ENCODE measurements around the gene PPFIA2. TPM values are rescaled to one million over a fixed set of nuclear protein-coding genes. Genes with fewer than 3 reads are reported as not detected.
A peak's percentile ranks its signal among the peaks of the same experiment; 100 is the strongest.

PPFIA2 gene
- 0.74 and 4.9 TPM in 2 replicates for total RNA-seq (ENCODE audit: low replicate concordance)

DNA sequence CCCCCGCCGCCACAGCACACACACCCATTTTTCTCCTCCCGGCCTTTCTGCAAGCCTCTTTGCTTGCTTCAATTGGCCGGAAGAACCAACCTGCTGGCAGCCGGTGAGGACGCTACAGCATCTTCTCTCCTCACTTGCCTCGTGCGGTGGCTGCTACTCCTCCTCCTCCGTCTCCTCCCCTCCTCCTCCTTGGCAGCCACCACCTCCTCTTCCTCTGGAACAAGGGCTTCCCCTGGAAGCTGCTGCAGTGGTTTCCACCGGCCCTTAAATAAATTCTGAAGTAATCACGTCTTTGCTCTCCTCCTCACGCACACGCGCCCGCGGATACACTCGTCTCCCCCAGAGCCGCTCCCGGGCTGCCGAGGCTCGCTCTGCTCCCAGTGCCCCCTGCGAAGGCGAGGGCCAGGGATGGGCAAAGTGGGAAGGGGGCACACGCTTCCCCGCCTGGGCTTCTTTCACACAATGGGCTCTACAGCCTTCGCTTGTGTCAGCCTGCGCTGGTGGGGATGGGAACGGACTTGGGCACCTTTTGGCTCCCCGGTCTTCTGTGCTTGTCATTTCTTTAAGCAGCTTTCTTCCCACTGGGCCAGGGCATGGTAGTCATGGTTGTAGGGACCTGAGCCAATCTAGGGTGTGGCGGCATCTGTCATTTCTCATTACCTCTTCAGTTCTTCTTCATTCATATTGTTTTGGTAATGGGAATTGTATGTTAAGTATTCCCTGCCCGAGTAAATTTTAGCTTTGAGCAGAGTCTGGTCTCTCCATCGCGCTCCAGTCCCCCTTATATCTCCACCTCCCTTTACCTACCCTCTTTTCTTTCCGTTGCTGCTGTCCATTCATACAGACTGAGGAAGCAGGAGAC lies at the start of gene PPFIA2:
Gene PPFIA2, minus strand, starts transcription at position 161 of the 862 bp plus-strand sequence.
- H3K4me3 ChIP-seq (ENCODE audit: low read depth, low read length) = peak within 1 kb of the TSS; percentile 62
- no peak for TF ChIP-seq CTCF (IDR thresholded peaks at IDR 0.05; ENCODE audit: insufficient read depth, low read length)
- peak; percentile 22 for DNase-seq (ENCODE audit: low read depth)

GRCh38 chr12:81800298-81801148 lies 41.4 kb upstream of the PPFIA2 start:
- no peak for TF ChIP-seq CTCF (IDR thresholded peaks at IDR 0.05; ENCODE audit: insufficient read depth, low read length)
- peak; percentile 1 for DNase-seq (ENCODE audit: low read depth)
- H3K4me3 ChIP-seq (ENCODE audit: low read depth, low read length) = no peak overlapping the region

GRCh38 chr12:81798294-81798693 lies 39.1 kb upstream of the PPFIA2 start:
- no peak overlapping the region for H3K4me3 ChIP-seq (ENCODE audit: low read depth, low read length)
- DNase-seq (ENCODE audit: low read depth) = no peak
- no peak for TF ChIP-seq CTCF (IDR thresholded peaks at IDR 0.05; ENCODE audit: insufficient read depth, low read length)

DNA sequence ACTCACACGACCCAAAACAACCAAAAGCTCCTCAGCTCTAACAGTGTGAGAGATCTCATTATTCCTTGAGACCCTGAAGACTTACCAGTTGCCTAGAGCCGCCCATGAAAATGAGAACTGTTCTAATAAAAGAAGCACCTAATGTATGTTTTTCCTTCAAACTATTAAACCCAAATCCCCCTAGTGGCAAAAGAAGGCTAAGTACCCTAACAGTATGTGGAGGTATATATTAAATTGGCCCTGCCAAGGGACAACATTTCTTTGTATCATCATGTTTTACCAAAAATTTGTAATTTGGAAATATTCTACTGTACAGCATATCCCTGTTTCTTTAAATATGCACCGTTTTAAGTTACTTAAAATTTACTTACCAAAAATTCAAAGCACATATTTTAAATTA lies 38.0 kb upstream of the PPFIA2 start:
- DNase-seq (ENCODE audit: low read depth) = peak; percentile 9
- no peak overlapping the region for H3K4me3 ChIP-seq (ENCODE audit: low read depth, low read length)
- peak; percentile 46 for TF ChIP-seq CTCF (IDR thresholded peaks at IDR 0.05; ENCODE audit: insufficient read depth, low read length)

DNA sequence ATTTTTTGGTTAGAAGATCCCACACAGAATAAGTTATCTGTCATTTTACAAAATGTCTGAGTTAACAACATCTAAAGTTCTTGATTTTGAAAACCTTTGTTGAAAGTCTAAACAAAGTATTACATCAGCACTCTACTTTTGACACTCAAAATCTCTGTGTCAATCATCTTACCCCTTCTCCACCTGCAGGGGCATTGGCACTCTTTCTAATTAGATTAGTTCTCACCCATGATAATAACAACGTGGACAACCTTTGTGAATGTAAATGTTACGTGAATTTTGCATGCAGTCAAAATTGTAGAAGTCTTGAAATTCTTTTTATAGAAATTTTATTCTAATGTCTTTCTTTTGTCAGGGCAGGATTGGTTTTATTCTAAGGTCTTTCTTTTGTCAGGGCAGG lies 33.5 kb upstream of the PPFIA2 start:
- no peak for TF ChIP-seq CTCF (IDR thresholded peaks at IDR 0.05; ENCODE audit: insufficient read depth, low read length)
- H3K4me3 ChIP-seq (ENCODE audit: low read depth, low read length) = no peak overlapping the region
- DNase-seq (ENCODE audit: low read depth) = no peak

DNA sequence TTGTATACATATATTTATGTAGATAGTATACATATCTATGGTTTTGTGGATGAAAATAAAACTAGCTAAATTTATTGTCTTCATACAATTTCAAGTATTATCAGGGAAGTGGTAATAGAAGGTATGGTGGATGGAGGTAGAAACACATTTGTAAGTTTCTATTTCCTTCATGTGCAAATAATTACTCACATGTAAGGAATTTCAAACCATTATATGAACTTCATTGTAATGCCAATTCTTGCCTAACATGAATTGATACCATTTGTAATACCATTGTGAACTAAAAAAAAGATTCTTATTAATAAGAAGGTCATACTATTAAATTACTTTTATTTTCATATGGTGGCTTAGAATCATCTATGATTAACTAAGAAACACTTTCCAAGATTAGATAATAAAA lies 20.1 kb upstream of the PPFIA2 start:
- no peak for DNase-seq (ENCODE audit: low read depth)
- no peak for TF ChIP-seq CTCF (IDR thresholded peaks at IDR 0.05; ENCODE audit: insufficient read depth, low read length)

More for the DNA sequence above, 20.1 kb upstream of the PPFIA2 start:
- no peak overlapping the region for H3K4me3 ChIP-seq (ENCODE audit: low read depth, low read length)

All from fibroblast of the aortic adventitia (primary cell).